Endothelial cell (in vitro differentiated cells): ENCODE results near the gene TMEM223. TPM values are rescaled to one million over a fixed set of nuclear protein-coding genes. Genes with fewer than 3 reads are reported as not detected.

ENCODE experiments used
- DNase-seq: peaks from one replicate; pipeline ENCODE4 v3.0.0; 2021; ENCODE audit warnings: low spot score
- H3K27ac Mint-ChIP-seq: one replicate; pipeline ENCODE4 v1.8.0; 2021; ENCODE audit warnings: mixed read lengths, inconsistent platforms; ENCODE audit not compliant: unreplicated experiment
- H3K27me3 Mint-ChIP-seq: one replicate; pipeline ENCODE4 v1.8.0; 2021; ENCODE audit warnings: mild to moderate bottlenecking, moderate library complexity, mixed read lengths, inconsistent platforms; ENCODE audit not compliant: unreplicated experiment
- H3K36me3 Mint-ChIP-seq: one replicate; pipeline ENCODE4 v1.8.0; 2021; ENCODE audit warnings: mild to moderate bottlenecking, low read depth, mixed read lengths, inconsistent platforms; ENCODE audit not compliant: unreplicated experiment
- H3K4me1 Mint-ChIP-seq: one replicate; pipeline ENCODE4 v1.8.0; 2021; ENCODE audit warnings: mild to moderate bottlenecking, mixed read lengths, inconsistent platforms; ENCODE audit not compliant: unreplicated experiment
- H3K4me3 Mint-ChIP-seq: one replicate; pipeline ENCODE4 v1.8.0; 2021; ENCODE audit warnings: mild to moderate bottlenecking, mixed read lengths, inconsistent platforms; ENCODE audit not compliant: unreplicated experiment
- H3K9me3 Mint-ChIP-seq: one replicate; pipeline ENCODE4 v1.8.0; 2021; ENCODE audit warnings: mixed read lengths, inconsistent platforms; ENCODE audit not compliant: unreplicated experiment
- total RNA-seq: library from RNA; stranded (reverse); fragmentation: NEBNext Ultra II Directional; extraction: Animal tissue kit (Norgen Biotek cat#: 25700); gene quantifications from one replicate; pipeline ENCODE4 v1.2.1, GENCODE V29; 2021; ENCODE audit not compliant: unreplicated experiment
- TF ChIP-seq, protein P1 (sequence below): fragments of 200-600 bp; sonication (generic); IDR thresholded peaks from one replicate; pipeline ENCODE4 v1.5.0; 2021; ENCODE audit warnings: antibody characterized with exemption; ENCODE audit not compliant: unreplicated experiment

The TMEM223 gene
- total RNA-seq, 1 donor from 2014 or later, result 13.9 TPM

DNA sequence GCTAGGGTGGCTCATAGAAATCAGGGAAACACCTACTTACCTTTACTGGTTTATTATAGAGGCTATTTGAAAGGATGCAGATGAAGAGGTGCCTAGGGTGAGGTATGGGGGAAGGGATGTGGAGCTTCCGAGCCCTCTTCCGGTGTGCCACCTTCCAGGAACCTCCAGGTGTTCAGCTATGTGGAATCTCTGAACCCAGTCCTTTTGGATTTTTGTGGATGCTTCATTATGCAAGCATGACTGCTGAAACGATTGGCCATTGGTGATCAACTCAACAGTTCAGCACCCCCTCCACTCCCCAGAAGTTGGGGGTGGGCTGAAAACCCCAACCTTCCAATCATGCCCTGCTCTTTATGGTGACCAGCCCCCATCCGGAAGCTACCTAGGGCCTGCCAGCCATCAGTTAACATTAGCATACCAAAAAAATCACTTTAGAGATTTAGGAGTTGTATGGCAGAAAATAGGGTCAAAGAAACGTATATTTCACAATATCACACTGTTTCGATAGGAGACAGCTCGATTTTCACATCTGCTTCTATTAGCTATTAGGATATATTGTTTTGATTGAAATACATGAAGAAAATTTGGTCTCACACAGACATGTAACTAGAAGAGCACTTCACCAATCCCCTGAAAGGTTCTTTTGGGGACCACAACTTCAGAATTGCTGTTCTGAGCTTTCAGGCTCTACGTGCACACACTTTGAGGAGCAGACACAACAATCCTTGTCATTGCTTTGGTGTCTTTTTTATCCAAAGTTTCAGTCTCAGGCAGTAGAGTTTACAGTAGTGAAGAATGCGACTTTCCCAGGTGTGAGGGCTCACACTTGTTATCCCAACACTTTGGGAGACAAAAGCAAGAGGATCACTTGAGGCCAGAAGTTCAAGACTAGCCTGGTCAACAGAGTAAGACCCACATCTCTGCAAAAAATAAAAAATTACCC lies 33.7 kb downstream of the TMEM223 start:
- TF ChIP-seq, protein P1, sequence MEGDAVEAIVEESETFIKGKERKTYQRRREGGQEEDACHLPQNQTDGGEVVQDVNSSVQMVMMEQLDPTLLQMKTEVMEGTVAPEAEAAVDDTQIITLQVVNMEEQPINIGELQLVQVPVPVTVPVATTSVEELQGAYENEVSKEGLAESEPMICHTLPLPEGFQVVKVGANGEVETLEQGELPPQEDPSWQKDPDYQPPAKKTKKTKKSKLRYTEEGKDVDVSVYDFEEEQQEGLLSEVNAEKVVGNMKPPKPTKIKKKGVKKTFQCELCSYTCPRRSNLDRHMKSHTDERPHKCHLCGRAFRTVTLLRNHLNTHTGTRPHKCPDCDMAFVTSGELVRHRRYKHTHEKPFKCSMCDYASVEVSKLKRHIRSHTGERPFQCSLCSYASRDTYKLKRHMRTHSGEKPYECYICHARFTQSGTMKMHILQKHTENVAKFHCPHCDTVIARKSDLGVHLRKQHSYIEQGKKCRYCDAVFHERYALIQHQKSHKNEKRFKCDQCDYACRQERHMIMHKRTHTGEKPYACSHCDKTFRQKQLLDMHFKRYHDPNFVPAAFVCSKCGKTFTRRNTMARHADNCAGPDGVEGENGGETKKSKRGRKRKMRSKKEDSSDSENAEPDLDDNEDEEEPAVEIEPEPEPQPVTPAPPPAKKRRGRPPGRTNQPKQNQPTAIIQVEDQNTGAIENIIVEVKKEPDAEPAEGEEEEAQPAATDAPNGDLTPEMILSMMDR, result no peak
- Mint-ChIP-seq H3K36me3 (peaks cover 4% of the 10 kb centered on the region), H3K27me3 (peaks cover 16% of the 10 kb centered on the region), H3K4me1 (peaks cover 26% of the 10 kb centered on the region), H3K9me3 (no peaks in the 10 kb centered on the region), H3K27ac (peak overlapping the region; percentile 67), H3K4me3 (no peak overlapping the region)
- DNase-seq, result no peak

DNA sequence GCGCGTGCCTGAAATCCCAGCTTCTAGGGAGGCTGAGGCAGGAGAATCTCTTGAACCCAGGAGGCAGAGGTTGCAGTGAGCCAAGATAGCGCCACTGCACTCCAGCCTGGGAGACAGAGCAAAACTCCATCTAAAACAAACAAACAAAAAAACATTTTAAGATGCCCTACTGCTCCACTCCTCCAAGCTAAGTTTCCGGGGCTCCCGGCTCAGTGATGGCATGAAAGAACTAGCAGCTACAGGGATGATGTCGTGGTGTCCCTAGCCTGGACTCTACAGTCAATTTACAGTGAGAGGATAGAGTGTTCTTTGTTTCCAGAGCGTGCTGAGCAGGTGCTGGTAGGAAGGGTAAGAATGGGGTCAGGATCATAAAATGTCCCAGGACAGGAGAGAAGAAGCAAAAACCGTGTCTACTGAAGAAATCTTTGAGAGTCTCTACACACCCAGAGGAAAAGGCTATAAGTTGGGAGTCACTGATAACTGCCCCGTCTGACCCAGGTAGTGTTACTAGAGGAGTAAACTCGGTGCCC lies 36.7 kb downstream of the TMEM223 start:
- Mint-ChIP-seq H3K4me3 (peak overlapping the region; percentile 53), H3K27me3 (peaks cover 9% of the 10 kb centered on the region), H3K27ac (peak overlapping the region; percentile 52), H3K36me3 (no peaks in the 10 kb centered on the region), H3K9me3 (no peaks in the 10 kb centered on the region), H3K4me1 (peaks cover 12% of the 10 kb centered on the region)
- TF ChIP-seq, protein P1, result no peak
- DNase-seq, result no peak

DNA sequence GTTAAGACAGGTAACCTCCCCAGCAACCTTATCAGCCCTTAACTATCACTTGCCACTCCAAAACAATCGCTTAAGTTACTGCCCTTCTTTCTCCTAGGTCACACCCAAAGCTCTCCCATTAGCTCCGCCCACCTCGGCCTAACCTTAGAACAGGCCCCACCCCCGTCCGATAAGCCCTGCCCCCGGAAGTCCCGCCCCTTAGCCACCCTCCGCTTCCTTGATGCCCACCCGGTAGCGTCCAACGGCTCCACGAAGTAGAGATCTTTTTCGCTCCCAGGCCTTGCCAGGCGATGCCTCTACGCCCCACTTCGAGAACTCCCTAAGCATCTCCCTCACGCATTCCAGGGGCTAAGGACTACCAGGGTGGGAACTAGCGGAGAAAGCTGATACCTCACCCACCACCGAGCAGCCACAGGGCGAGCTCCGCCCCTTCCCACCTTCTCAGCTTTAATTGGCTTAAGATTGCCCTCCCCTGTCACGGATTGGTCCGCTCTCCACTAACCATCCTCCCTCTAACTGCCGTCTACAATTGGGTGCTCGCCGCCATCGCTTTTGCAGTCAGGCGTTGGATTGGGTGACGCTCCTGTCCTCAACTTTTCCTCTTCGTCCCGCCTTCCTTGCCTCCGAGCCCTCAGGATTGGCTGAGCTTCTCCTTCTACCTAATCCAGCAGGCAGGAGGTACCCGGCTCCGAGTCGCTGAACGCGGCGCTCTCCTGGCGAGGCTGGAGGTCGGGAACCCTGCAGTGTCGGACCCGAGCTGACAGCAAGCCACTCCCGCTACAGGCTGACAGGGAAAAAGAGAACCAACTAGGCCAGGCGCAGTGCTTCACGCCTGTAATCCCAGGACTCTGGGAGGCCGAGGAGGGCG lies 37.8 kb downstream of the TMEM223 start, which contains the start of gene ZBTB3:
TSS of gene ZBTB3 (minus strand) at position 425 of the 868 bp plus-strand sequence. CDS start 496 bp downstream, outside the sequence.
- Mint-ChIP-seq H3K9me3 (no peaks in the 10 kb centered on the region), H3K4me1 (peaks cover 12% of the 10 kb centered on the region), H3K36me3 (peaks cover 2% of the 10 kb centered on the region), H3K27ac (peak within 1 kb of the TSS; percentile 92), H3K27me3 (peaks cover 9% of the 10 kb centered on the region), H3K4me3 (peak within 1 kb of the TSS; percentile 97)
- TF ChIP-seq, protein P1, result no peak
- DNase-seq, result peak; percentile 90

DNA sequence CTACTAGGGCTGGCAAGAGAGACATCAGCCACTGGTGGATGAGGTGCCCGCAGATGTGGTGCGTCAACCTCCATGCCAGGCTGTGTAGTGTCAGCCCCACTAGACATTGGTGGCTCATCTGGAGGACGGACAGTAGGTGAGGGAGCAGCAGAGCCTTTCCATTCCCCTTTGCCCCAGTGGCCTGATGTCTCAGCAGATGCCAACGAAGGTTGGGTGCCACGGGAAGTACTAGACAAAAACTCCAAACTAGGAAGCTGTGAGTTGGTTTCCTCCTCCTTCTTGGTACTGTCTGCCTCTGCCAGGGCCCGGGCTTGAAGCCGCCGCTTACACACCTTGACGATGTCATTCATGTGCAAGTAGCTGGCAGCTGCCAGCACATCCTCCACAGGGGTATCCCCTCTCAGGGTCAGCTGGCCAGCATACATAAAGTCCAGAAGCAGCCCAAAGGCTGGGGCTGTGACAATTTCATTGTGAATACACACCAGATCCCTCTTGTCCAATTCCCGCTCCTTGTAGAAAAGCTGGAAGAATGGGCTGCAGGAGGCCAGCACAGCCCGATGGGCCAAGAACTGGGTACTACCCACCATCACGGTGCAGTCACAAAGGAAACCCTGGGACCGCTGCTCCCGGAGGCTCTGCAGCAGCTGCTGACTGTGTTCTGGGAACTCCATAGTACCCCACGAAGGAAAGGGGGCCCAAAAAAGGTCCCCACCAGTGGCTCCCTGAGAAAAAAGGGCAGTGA lies 38.6 kb downstream of the TMEM223 start:
- H3K4me3 Mint-ChIP-seq, result peak overlapping the region; percentile 97
- H3K4me1 Mint-ChIP-seq, result peaks cover 10% of the 10 kb centered on the region
- peaks cover 4% of the 10 kb centered on the region for H3K36me3 Mint-ChIP-seq
- no peak overlapping the region for H3K27ac Mint-ChIP-seq
- H3K9me3 Mint-ChIP-seq, result no peaks in the 10 kb centered on the region
- no peak for DNase-seq
- H3K27me3 Mint-ChIP-seq, result peaks cover 9% of the 10 kb centered on the region
- TF ChIP-seq, protein P1, result no peak
